Nephron (organoid): Measurements from ENCODE around the gene LRRC34.

Experiments used
- H3K27ac Mint-ChIP-seq, 3 experiments: 2 replicates each; pipeline ENCODE4 v1.8.0; 2020; ENCODE audit warnings: mixed read lengths in 3 of 3, mild to moderate bottlenecking in 2 of 3, moderate library complexity in 1 of 3
- H3K27me3 Mint-ChIP-seq: 2 replicates; pipeline ENCODE4 v1.8.0; 2021; ENCODE audit warnings: low read depth, mild to moderate bottlenecking, moderate library complexity, mixed read lengths
- H3K36me3 Mint-ChIP-seq: 2 replicates; pipeline ENCODE4 v1.8.0; 2020; ENCODE audit warnings: low read depth, mixed read lengths
- H3K4me1 Mint-ChIP-seq: 2 replicates; pipeline ENCODE4 v1.8.0; 2020; ENCODE audit warnings: mixed read lengths
- H3K4me3 Mint-ChIP-seq, 3 experiments: 2 replicates each; pipeline ENCODE4 v1.8.0; 2020; ENCODE audit warnings: mild to moderate bottlenecking in 3 of 3, mixed read lengths in 3 of 3, moderate library complexity in 2 of 3
- H3K9me3 Mint-ChIP-seq: 2 replicates; pipeline ENCODE4 v1.8.0; 2020; ENCODE audit warnings: mixed read lengths
- TF ChIP-seq, protein P1 (sequence below), 3 experiments: fragments of 200-600 bp; sonication (generic); IDR thresholded peaks; one replicate each; pipeline ENCODE4 v1.5.0; 2021; ENCODE audit warnings: antibody characterized with exemption in 3 of 3; ENCODE audit not compliant: unreplicated experiment in 3 of 3

Gene LRRC34

DNA sequence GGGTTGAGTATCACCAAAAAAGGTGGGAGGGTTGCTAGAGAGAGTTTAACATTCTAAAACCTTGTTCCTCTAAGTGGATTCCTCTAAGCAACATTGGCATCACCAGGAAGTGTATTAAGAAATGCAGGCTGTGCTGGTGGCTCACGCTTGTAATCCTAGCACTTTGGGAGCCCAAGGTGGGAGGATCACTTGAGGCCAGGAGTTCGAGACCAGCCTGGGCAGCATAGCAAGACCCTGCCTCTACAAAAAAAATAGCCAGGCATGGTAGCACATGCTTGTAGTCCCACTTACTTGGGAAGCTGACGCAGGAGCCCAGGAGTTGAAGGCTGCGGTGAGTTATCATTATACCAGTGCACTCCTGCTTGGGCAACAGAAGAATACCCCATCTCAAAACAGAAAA lies 34.9 kb downstream of the LRRC34 start:
- TF ChIP-seq, protein P1, sequence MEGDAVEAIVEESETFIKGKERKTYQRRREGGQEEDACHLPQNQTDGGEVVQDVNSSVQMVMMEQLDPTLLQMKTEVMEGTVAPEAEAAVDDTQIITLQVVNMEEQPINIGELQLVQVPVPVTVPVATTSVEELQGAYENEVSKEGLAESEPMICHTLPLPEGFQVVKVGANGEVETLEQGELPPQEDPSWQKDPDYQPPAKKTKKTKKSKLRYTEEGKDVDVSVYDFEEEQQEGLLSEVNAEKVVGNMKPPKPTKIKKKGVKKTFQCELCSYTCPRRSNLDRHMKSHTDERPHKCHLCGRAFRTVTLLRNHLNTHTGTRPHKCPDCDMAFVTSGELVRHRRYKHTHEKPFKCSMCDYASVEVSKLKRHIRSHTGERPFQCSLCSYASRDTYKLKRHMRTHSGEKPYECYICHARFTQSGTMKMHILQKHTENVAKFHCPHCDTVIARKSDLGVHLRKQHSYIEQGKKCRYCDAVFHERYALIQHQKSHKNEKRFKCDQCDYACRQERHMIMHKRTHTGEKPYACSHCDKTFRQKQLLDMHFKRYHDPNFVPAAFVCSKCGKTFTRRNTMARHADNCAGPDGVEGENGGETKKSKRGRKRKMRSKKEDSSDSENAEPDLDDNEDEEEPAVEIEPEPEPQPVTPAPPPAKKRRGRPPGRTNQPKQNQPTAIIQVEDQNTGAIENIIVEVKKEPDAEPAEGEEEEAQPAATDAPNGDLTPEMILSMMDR (IDR thresholded peaks at IDR 0.05; ENCODE audit: unreplicated experiment in 3 of 3), result no peak
- no peaks in the 10 kb centered on the region for H3K27me3 Mint-ChIP-seq
- no peak overlapping the region for H3K27ac Mint-ChIP-seq
- no peaks in the 10 kb centered on the region for H3K9me3 Mint-ChIP-seq
- peaks cover 58% of the 10 kb centered on the region for H3K36me3 Mint-ChIP-seq
- H3K4me3 Mint-ChIP-seq, result no peak overlapping the region
- H3K4me1 Mint-ChIP-seq, result peaks cover 22% of the 10 kb centered on the region

GRCh38 chr3:169774186-169774585 lies 38.5 kb downstream of the LRRC34 start:
- peak overlapping the region; percentile 99 to 100 (median 100) for H3K4me3 Mint-ChIP-seq
- H3K9me3 Mint-ChIP-seq, result no peaks in the 10 kb centered on the region
- H3K36me3 Mint-ChIP-seq, result peaks cover 33% of the 10 kb centered on the region
- peak overlapping the region; percentile 95 to 98 (median 98) for H3K27ac Mint-ChIP-seq
- TF ChIP-seq, protein P1 (IDR thresholded peaks at IDR 0.05; ENCODE audit: unreplicated experiment in 3 of 3), result no peak
- H3K4me1 Mint-ChIP-seq, result peaks cover 34% of the 10 kb centered on the region
- no peaks in the 10 kb centered on the region for H3K27me3 Mint-ChIP-seq

- H3K4me3 Mint-ChIP-seq, result peak within 1 kb of the TSS; percentile 99 to 100 (median 100)
- no peaks in the 10 kb centered on the region for H3K9me3 Mint-ChIP-seq
- H3K27ac Mint-ChIP-seq, result peak within 1 kb of the TSS; percentile 95 to 98 (median 98)
- TF ChIP-seq, protein P1 (IDR thresholded peaks at IDR 0.05; ENCODE audit: unreplicated experiment in 3 of 3), result peak in 1 of 3 experiments; percentile 31
- H3K36me3 Mint-ChIP-seq, result peaks cover 26% of the 10 kb centered on the region
- H3K27me3 Mint-ChIP-seq, result no peaks in the 10 kb centered on the region
- peaks cover 34% of the 10 kb centered on the region for H3K4me1 Mint-ChIP-seq
Observed at GRCh38 chr3:169772897-169773816, 39.5 kb downstream of the LRRC34 start, which contains the start of gene MYNN. MYNN (plus strand) TSS chr3:169773396; CDS start chr3:169774296, 900 bp downstream.

- Mint-ChIP-seq H3K9me3 (no peaks in the 10 kb centered on the region), H3K4me3 (peak overlapping the region; percentile 99 to 100 (median 100)), H3K27me3 (no peaks in the 10 kb centered on the region), H3K27ac (peak overlapping the region; percentile 95 to 98 (median 98)), H3K36me3 (peaks cover 22% of the 10 kb centered on the region), H3K4me1 (peaks cover 34% of the 10 kb centered on the region)
- TF ChIP-seq, protein P1 (IDR thresholded peaks at IDR 0.05; ENCODE audit: unreplicated experiment in 3 of 3), result no peak
Observed at GRCh38 chr3:169772305-169772896, 40.3 kb downstream of the LRRC34 start.

- H3K4me1 Mint-ChIP-seq, result peaks cover 34% of the 10 kb centered on the region
- peak overlapping the region; percentile 99 to 100 (median 100) for H3K4me3 Mint-ChIP-seq
- H3K27ac Mint-ChIP-seq, result peak overlapping the region; percentile 95 to 98 (median 98)
- H3K36me3 Mint-ChIP-seq, result peaks cover 15% of the 10 kb centered on the region
- H3K9me3 Mint-ChIP-seq, result no peaks in the 10 kb centered on the region
- TF ChIP-seq, protein P1 (IDR thresholded peaks at IDR 0.05; ENCODE audit: unreplicated experiment in 3 of 3), result no peak
- no peaks in the 10 kb centered on the region for H3K27me3 Mint-ChIP-seq
Observed at GRCh38 chr3:169771497-169772304, 41.0 kb downstream of the LRRC34 start.
